Medulla oblongata (tissue), 1 donor: ENCODE data around the gene ARL10.

Source experiments
- DNase-seq: peaks from one replicate; pipeline ENCODE4 v3.0.0-alpha.2; 2015; ENCODE audit errors: extremely low spot score

ARL10 gene

DNA sequence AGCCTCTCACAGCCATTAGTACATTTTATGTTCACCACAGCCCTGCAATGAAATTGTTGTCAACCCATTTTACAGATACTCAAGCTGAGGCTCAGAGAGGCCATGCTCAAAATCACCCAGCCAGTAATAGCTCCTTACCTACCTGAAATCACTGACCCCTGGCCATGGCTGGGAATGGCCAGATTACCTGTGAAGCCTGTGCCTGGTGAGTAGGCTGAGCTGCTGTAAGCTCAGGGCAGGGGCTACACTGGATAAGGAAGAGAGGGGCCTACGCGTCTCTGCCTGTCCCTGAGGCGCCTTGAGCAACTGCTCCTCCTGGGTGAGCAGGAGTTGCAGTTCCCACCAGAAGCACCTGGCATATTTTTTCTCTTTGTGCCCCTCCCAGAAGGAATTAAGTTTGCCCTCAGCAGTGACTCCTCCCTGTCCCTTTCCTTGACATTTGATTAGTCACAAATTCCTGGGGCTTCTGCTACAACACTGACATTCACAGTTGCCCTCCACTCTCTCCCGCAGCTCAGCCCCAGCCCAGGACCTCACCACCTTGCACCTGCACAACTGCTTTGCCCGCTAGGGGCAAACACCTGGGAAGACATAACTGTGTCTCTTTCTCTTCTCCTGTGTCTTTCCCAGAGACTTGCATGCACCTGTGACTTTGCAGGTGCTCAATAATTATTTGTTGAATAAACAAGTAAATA is 45.3 kb downstream of the ARL10 start:
- no peak for DNase-seq

DNA sequence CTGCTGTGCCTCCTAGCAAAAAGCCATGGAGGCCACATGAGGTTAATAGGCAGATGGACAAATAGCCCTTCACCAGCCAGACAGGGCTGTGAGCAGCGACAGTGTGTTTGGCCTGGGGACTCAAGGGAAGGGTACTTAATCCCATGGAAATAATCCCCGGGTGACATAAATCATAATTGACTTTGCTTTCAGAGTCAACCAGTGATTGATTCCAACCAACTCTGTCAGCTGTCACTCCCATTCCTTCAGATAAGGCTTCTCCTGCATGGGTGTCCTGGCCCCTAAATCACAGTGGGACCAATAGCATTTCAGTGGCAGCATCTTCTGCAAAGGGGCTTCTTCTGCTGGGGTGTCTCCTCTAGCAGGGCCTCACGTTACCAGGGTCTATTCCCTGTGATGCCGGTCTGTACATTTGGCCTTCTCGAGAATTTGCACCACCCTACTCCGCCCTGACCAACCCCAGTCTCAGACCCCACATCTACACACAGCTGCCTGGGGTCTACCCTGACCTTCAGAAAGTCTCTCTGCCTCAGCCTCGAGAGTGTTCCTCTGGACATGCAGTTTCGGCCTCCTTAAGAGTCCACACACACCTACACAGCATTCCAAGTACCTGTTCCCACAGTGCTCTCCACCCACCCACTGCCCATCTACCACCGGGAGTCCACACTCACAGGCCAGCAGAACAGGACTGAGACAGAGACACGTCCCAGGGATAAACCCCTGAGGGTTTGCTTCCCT is 47.4 kb downstream of the ARL10 start:
- no peak for DNase-seq

DNA sequence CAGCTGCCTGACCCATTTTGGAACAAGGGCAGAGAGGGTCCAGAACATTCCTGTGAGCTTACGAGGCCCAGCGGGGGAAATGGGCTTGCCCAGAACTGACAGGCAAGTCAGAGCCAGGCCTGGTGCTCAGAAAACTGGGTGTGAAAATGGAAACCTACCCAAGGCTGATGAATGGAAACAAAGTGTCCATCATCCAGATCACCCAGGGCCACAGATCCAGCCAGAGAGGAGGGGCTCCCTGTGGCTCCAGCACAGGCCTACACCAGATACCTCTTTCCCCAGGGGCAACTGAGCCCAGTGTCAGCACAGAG is 47.9 kb downstream of the ARL10 start:
- DNase-seq = no peak

DNA sequence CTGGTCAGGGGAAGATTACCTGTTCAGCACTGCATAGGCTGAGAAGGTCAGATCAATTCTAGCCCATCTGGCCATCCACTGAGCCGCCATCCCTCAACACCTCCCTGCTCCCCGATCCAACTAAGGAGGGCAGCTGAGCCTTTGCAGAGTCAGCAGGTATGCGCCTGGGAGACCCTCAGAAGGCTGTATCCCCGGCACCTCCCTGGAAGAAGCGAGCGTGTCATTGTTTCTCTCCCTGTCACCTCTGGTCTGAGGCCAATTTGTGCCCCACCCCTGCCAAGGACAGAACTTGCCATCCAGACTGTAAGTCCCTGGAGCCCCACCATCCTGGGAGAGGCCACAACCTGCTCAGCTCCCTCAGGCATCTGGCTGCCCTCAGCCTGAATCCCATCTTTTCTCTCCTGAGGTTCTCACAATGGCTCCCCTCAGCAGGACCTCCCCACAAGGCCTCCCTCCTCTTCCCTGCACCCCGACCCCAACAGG is 48.5 kb downstream of the ARL10 start:
- no peak for DNase-seq

DNA sequence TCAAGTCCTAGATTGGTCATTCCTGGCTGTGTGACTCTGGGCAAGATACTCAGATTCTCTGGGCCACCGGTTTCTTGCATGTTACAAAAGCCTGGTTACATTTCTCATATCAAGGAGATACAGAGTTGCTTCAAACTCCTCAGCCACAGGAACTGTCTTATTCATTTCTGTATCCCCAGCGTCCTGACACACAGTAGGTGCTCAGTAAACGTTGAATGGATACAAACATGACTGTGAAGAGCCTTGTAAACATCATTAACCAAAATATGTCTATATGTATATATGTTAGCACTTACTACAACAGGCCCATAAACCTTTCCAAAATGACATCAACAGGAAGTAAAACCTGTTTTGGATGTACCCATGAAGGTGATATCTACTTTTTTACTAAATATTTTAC is 49.4 kb downstream of the ARL10 start:
- no peak for DNase-seq

DNA sequence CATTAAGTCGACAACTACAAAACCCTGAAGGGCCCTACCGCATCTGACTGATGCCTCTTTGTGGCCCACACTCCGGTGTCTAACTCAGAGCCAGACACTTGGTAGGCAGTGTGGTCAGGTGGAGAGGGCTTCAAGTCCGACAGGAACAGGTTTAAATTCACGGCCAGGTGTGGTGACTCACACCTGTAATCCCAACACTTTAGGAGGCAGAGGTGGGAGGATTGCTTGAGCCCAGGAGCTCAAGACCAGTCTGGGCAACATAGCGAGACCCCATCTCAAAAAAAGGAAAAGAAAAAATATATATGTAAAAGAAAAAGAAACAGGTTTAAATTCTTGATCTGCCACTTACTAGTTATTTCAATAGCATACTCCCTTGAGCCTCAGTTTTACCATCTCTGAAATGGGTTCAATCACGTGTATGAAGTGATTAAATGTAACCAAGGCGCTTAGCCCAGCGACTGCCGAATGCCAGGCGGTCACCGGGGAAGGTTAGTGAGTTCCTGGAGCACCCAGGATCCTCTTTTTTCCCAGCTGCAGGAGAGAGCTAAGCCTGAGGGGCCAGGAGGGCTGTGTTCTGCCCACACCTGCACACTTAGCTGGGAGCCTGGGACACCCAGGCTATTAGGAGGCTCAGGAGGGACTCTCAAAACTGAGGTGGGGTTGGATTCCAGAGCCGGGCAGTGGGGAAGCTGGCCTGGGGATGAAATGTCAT is 50.1 kb downstream of the ARL10 start:
- DNase-seq = no peak

DNA sequence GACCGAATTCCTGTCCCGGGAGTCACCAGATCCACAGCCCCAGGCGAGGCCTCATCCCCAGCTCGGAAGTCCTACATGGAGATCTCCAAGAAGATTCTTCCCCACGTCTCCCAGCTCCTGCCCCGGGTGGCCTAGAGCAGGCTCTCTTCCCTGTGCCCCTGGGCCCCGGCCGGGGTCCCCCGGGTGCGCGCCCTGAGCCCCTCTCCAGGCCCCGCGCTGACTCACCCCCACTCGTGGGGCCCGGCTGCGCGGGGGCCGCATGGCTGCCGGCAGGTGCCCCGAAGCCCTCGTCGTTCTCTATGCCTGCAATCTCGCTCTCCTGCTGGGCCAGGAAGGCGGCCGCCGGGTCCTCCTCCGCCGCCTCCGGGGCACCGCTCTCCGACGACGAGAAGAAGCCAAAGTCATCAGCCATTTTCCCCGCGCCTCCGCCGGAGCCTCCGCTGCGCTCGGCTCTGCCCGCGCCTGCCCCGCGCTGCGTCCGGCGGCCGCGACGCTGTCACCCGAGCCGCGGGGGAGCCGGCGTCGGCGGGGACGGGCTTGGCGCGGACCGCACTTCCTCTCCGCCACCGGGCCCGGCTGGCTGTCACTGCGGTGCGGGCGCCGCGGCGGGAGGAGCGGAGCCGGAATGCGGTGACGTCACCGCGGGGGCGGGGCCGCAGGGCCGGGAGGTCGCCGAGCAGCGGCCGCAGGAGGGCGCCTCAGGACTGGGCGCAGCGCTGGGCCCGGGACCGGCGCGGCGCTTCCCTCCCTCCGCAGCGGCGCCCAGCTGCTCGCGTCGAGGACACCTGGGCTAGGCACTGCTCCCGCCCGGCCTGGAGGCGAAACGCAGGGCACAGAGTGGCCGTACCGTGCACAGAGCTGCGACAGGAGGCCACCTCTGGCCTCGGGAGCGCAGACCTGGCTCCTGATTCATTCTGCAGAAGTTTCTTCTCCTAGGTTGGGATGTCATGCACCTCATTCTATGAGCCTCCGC is 51.0 kb downstream of the ARL10 start, which contains the start of gene CLTB:
Gene CLTB, minus strand, starts transcription at position 588 of the 973 bp plus-strand sequence. Its CDS starts 176 bp downstream, at position 412.
- peak; percentile 93 for DNase-seq

DNA sequence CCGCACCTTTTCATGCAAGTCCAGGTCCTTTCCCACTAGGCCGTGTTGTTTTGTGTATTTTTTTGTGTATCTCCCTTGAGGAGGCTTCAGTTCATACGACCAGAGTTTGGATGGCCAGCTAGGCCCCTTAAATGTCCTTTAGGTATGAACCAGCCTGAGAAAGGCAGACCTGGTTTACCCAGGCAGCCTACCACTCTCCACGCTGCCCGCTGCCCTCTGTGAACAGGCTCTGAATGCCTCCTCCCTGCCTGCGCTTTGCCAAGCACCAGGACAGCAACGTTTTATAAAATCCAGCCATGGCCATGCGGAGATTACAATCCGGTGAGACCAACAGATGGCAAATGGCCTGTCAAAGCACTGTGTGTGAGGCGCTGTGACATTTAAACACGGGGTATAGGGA is 51.7 kb downstream of the ARL10 start:
- DNase-seq = no peak

DNA sequence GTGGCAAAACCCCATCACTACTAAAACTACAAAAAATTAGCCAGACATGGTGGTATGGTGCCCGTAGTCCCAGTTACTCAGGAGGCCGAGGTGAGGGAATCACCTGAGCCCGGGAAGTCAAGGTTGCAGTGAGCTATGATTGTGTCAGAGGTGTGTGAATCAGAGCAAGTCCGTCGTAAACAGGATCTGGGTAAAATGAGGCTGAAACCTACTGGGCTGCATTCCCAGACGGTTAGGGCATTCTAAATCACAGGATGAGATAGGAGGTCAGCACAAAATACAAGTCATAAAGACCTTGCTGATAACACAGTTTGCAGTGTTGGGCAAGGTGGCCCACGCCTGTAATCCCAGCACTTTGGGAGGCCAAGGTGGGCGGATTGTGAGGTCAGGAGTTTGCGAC is 53.0 kb downstream of the ARL10 start:
- no peak for DNase-seq

DNA sequence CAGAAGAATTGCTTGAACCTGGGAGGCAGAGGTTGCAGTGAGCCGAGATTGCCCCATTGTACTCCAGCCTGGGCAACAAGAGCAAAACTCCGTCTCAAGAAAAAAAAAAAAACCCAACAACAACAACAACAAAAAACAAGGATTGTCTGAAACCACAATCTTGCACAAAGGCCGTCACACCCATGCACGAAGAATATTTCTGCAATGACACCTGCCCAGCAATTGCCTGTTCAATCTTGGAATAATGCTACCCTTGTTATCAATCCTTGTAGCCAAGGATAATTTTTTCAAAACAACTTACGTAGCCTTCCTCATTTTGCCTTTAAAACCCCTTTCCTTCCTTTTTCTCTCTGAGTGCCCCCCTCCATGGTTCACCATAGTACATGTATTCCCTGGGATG is 54.8 kb downstream of the ARL10 start:
- no peak for DNase-seq

DNA sequence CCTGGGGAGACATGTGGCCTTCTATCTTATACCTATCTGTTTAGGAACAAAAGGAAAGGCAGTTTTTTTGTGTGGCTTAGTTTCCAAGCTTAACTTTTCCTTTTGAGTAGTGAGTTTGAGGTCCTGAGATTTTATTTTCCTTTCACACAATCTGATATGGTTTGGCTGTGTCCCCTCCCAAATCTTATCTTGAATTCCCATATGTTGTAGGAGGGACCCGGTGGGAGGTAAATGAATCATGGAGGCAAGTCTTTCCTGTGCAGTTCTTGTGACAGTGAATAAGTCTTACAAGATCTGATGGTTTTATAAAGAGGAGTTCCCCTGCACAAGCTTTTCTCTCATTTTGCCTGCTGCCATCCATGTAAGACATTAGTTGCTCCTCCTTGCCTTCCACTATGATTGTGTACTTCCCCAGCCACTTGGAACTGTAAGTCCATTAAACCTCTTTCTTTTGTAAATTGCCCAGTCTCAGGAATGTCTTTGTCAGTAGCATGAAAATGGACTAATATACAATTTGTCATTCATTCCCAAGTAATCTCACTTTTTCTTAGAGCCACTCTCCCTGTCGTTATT is 55.8 kb downstream of the ARL10 start:
- DNase-seq = no peak

DNA sequence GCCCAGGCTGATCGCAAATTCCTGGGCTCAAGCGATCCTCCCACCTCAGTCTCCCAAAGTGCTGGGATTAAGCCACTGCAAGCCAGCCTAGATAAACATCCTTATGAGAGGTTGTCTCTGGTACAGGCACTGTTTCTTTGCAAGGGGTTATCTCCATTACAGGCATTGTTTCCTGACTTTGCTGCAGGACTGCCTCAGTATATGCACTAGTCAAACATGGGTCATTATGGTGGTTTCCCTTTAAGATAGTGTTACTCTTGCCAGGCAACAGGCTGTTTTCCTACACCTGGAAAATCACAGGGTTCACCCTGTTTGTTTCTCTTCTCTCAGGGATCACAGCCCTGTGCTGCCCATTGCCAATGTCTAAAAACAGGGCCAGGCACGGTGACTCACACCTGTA is 58.9 kb downstream of the ARL10 start:
- no peak for DNase-seq

DNA sequence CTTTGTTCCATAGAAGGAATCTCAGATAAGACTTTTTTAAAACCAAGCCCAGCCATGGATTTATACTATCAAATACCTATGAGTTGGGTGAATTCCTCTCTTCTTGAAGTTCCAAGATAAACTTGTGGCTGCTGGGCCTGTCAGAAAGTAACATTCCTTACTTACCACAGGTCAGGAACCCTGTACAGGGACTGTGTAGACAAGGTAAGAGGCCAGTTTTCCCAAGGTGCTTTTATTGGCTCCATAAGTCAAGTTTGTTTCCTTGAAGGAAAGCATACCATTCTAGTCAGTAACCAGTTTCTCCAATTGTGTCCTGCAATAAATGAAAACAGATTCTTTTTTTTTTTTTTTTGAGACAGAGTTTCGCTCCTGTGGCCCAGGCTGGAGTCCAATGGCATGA is 59.9 kb downstream of the ARL10 start:
- DNase-seq = no peak

DNA sequence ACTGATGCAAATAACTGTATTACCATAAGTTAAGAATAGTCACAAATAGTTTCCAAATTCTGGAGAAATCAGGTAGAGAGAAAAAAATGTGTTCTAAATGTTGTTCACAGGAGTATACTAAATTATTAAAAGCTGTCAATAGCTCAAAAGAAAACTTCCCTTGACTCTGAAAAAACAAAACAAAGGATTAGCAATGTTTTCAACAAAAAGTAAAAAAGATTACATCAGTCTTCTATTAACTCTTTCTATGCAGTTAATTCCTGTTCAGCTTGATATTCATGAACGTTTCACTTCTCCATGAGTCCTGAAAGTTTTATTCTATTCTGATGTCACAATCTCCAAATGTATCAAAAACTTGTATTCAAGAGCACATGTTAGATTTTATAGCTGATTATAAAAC is 60.5 kb downstream of the ARL10 start:
- DNase-seq = no peak

DNA sequence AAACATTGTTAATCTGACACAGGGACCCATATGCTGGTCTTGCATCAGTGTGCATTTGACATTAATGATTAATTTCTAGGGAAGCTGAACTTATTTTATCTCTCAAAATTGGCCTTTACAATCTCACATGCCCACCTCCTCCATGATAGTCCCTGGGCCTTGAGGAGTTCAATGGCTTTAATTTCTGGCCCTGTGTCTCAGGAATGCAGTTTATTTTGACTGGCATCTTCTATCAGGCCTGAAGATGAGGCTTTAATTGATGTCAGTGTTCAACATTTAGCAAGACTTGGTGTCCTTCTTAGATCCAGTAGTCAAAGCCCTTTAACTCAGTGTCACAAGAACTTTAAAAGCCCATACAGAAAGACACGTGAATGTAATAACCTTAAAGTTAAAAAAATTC is 61.6 kb downstream of the ARL10 start:
- DNase-seq = no peak

DNA sequence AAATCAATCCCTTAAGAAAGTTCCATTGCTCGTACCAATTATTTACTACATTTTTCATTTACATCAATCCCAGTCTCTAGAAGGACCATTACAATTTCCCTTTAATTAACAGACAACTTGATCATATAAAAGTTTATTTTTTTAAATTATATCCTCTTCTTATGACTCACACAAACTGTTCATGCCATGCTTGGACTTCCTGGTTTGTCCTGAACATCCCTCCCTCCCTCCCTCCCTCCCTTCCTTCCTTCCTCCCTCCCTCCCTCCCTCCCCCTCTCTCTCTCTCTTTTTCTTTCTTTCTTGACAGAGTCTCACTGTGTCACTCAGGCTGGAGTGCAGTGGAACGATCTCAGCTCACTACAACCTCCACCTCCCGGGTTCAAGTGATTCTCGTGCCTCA is 62.7 kb downstream of the ARL10 start:
- DNase-seq = no peak

DNA sequence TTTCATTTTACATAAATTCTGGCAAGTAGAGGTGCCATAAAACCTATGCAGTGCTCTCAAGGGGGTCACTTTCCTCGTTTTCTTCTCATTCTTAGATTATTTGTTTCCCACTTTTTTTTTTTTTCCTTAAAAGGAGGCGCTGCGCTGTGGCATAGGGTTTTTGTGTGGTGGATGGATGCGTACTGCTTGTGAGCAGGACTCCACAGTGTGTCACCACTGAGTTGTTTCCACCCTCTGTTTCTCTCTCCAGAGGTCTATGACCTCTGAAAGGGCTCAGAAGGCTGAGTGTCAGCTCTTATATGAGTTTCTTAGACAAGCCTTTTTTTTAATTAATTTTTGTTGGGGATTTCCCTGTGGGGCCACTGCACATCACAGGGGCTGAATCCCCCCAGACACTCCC is 64.7 kb downstream of the ARL10 start:
- no peak for DNase-seq
